Psoas muscle (tissue), 8 donors: Measurements from ENCODE around the gene SIPA1L3. TPM values are rescaled to one million over a fixed set of nuclear protein-coding genes. Genes with fewer than 3 reads are reported as not detected.

Experiments used
- ATAC-seq, 4 donors: fragments of 200-7000 bp; cut with Tn5 transposase; one replicate each; pipeline ENCODE4 v1.9.1; 2020; ENCODE audit warnings: moderate library complexity in 3 of 4, mild to moderate bottlenecking in 2 of 4
- DNase-seq, 2 donors: peaks; one replicate each; pipeline ENCODE4 v3.0.0-alpha.2; 2020
- H3K27ac ChIP-seq: fragments of 200-600 bp; one replicate; pipeline ENCODE4 v1.8.0; 2022
- H3K27me3 ChIP-seq, 3 donors: fragments of 200-600 bp in 1 of 3; one replicate each; pipeline versions ENCODE4 v1.6.1 to v1.8.0; 2013 to 2022; ENCODE audit warnings: low read length in 2 of 3, mild to moderate bottlenecking in 2 of 3, moderate library complexity in 1 of 3; ENCODE audit not compliant: insufficient read depth in 3 of 3
- H3K36me3 ChIP-seq, 2 donors: fragments of 200-600 bp in 1 of 2; one replicate each; pipeline versions ENCODE4 v1.6.1 to v1.8.0; 2013 to 2022; ENCODE audit warnings: low read depth in 1 of 2, mild to moderate bottlenecking in 1 of 2, moderate library complexity in 1 of 2; ENCODE audit not compliant: insufficient read depth in 1 of 2
- H3K4me1 ChIP-seq: fragments of 200-600 bp; one replicate; pipeline ENCODE4 v1.8.0; 2022
- H3K4me3 ChIP-seq: fragments of 200-600 bp; one replicate; pipeline ENCODE4 v1.8.0; 2022; ENCODE audit warnings: mild to moderate bottlenecking
- H3K9me3 ChIP-seq: fragments of 200-600 bp; one replicate; pipeline ENCODE4 v1.8.0; 2022
- CTCF ChIP-seq: fragments of 200-600 bp; IDR thresholded peaks from one replicate; pipeline ENCODE4 v1.8.0; 2022; ENCODE audit warnings: antibody characterized with exemption
- WGBS, 3 donors: extraction: QIAGEN DNeasy Blood & Tissue Kit; methylation state at CpG; one replicate each; pipeline versions ENCODE4 v1.1.6 to v1.1.7; 2013; 5-methylcytosine and 5-hydroxymethylcytosine counted together
- intact Hi-C, 2 donors: fragments of 100-400 bp; cut with DNase I; formaldehyde crosslinking; loops; one replicate each; pipeline versions ENCODE4 v1.11.0 to v1.14.2; 2022
- polyA plus RNA-seq, 3 donors: library from polyadenylated mRNA; stranded (reverse); fragments of 200-250 nt; gene quantifications; one replicate each; pipeline ENCODE4 v1.2.3, GENCODE V29; 2013
- total RNA-seq, 4 donors: library from RNA; stranded (reverse); fragmentation: NEBNext Ultra II Directional in 2 of 4; extraction: Animal tissue kit (Norgen Biotek cat#: 25700) in 2 of 4; gene quantifications; one replicate each; pipeline versions ENCODE4 v1.2.1 to v1.2.4, GENCODE V29; 2021 to 2023
- donor health status: healthy with polysubstance abuse.
- donor health status: DM: no; HTN: no; CAD: no; lungs with moderate emphysema.
- donor health status: Bipolar disorder and iron deficiency.
- donor health status: healthy.
- donor health status: DM: yes; HTN: yes; CAD: no.
- donor health status: DM: no; HTN: no; CAD: no.
- donor health status: DM: no; HTN: no; CAD: no.
- donor health status: DM: yes; HTN: yes; CAD: no.

SIPA1L3 gene
- total and polyA plus RNA-seq, 7 donors, result 2.9 to 28.2 (median 8.3) TPM

DNA sequence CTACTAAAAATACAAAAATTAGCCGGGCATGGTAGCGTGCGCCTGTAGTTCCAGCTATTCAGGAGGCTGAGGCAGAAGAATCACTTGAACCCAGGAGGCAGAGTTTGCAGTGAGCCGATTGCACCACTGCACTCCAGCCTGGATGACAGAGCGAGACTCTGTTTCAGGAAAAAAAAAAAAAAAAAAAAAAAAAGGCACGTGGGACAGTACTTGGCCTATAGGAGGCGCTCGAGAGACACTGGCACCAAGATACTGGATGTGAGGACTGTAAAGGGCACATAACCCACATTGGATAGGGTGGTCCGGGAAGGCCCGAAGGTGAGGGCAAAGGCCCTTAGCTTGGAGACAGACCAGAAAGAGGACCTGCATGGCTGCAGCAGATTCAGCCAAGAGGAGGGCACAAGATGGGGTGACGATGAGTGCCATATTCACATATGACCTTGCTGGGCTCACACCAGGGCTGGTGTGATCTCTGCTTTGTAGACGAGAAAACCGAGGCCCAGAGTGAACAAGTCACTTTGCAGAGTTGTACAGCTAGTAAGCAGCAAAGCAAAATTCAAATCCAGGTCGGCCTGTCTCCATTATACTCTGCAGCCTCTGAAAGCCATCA is 227.6 kb downstream of the SIPA1L3 start:
- H3K4me3 ChIP-seq, result no peak overlapping the region
- 65 to 74% (median 66%) methylated on average over 14 of the region's 14 CpGs for WGBS, 3 donors
- no peaks in the 10 kb centered on the region for H3K9me3 ChIP-seq
- peak; percentile 44 for TF ChIP-seq CTCF
- H3K36me3 ChIP-seq, result peaks cover 0 to 2% of the 10 kb centered on the region in 2 donors
- peak overlapping the region; percentile 70 for H3K27ac ChIP-seq
- H3K4me1 ChIP-seq, result peaks cover 15% of the 10 kb centered on the region
- ATAC-seq, result peak; percentile 39 to 72 (median 66)
- H3K27me3 ChIP-seq, result no peaks in the 10 kb centered on the region
- DNase-seq, result no peak
- intact Hi-C loops, result loop anchor here in 1 of 2 donors (5.0 kb wide), 1 partner anchor 37 kb away; no protein-coding TSS in a partner anchor

DNA sequence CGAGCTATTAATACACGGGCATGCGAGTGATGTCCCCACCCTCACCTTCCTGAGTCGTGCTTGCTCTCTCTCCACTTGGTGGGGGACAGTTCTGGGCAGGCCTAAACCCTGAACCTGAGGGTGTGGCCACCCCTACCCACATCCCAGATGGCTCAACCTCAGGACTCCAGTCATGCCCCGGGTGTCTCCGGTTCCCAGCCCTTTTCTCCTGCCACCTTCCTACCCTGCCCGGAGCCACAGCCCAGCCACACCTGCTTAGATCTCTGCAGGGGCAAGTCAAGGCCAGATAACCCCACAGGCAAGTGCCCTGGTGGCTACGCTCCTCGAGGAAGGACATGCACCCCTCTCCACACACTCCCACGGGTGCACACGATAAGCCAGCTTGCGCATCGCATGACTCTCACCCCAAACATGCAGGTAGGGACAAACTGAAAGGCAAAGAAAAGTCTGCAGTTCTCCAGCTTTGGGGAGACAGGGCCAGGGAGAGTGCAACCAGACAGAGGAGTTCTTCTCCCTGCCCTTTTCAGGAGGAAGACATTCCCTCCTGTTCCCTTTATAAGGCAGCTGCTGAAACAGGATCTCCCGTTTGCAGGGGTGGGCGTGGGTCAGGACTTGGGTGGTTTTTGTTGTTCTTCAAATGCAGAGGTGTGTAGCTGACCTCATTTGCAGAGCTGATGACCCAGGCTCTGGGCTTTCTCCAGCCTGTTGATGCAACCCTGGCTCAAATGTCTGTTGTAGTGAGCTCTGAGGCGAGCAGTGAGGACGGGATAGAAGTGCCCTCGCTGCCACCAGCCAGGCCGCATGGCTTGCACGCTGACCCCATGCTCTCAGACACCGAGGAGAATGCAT is 228.4 kb downstream of the SIPA1L3 start:
- Histone ChIP-seq H3K27me3 (no peaks in the 10 kb centered on the region), H3K9me3 (no peaks in the 10 kb centered on the region), H3K4me1 (peaks cover 15% of the 10 kb centered on the region), H3K27ac (peak overlapping the region; percentile 70), H3K36me3 (peaks cover 0 to 2% of the 10 kb centered on the region in 2 donors), H3K4me3 (no peak overlapping the region)
- ATAC-seq, result peak; percentile 73 to 92 (median 88)
- WGBS, 3 donors, result 49 to 60% (median 49%) methylated on average over 20 to 21 of the region's 21 CpGs
- intact Hi-C loops, result no loop called here
- no peak for TF ChIP-seq CTCF
- peak in 1 of 2 donors; percentile 64 for DNase-seq

DNA sequence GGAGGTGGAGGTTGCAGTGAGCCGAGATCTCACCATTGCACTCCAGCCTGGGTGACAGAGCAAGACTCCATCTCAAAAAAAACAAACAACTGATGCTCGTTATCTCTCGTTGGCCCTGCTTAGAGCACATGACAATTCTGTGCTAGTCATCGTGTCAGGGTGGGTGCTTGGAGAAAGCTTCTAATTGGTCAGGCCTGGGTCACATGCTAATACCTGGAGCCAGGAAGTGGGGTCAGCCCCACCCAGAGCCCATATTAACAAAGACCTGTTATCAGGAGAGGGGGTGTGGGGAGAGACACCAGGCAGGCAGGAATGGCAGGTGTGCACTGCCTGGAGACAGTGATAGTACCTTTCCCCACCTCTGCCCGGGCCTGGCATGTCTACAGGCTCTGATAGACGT is 232.1 kb downstream of the SIPA1L3 start:
- no peak for TF ChIP-seq CTCF
- Histone ChIP-seq H3K4me3 (no peak overlapping the region), H3K9me3 (no peaks in the 10 kb centered on the region), H3K36me3 (peaks cover 0 to 4% of the 10 kb centered on the region in 2 donors), H3K27me3 (no peaks in the 10 kb centered on the region), H3K27ac (no peak overlapping the region), H3K4me1 (peaks cover 15% of the 10 kb centered on the region)
- intact Hi-C loops, result no loop called here
- 79 to 82% (median 79%) methylated on average over 6 of the region's 6 CpGs for WGBS, 3 donors
- DNase-seq, result no peak
- no peak for ATAC-seq

DNA sequence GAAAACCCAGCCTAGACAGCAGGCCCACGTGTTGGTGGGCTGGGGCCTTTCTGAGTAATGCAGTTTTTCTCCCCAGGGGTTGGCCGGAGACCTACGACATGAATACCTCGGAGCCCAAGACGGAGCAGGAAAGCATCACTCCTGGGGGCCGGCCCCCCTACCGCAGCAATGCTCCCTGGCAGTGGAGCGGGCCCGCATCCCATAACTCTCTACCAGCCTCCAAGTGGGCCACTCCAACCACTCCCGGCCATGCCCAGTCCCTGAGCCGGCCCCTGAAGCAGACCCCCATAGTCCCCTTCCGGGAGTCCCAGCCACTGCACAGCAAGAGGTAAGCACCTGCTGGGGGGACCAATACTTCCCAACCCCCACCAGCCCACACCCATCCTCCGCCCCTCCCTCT is 234.1 kb downstream of the SIPA1L3 start:
- Histone ChIP-seq H3K36me3 (peaks cover 0 to 4% of the 10 kb centered on the region in 2 donors), H3K4me3 (no peak overlapping the region), H3K27ac (no peak overlapping the region), H3K27me3 (no peaks in the 10 kb centered on the region), H3K9me3 (no peaks in the 10 kb centered on the region), H3K4me1 (no peaks in the 10 kb centered on the region)
- DNase-seq (no peak), ATAC-seq (no peak)
- WGBS, 3 donors, result 95 to 97% (median 96%) methylated on average over 10 to 13 of the region's 13 CpGs
- intact Hi-C loops, result loop anchor here (5.0 to 10.0 kb wide), 4 partner anchors 84 to 239 kb away; partner anchors contain the start of gene DPF1 (in 1 of the 2)
- TF ChIP-seq CTCF, result no peak
